ENCODE measurements around the gene EXOC8.

The EXOC8 gene

GRCh38 chr1:231369282-231369681 lies 31.6 kb upstream of the EXOC8 start:
- Histone ChIP-seq H2AFZ (ENCODE audit: low read depth, low read length) (no peak overlapping the region), H3K9me3 (ENCODE audit: insufficient read depth, low read length) (no peaks in the 10 kb centered on the region), H3K4me3 (ENCODE audit: low read length) (no peak overlapping the region), H3K36me3 (replicated peaks; ENCODE audit: low read depth, low read length) (peaks cover 25% of the 10 kb centered on the region), H3K79me2 (ENCODE audit: low read length) (0 out of 2 replicates have a peak, but pooled peaks cover under 1% of the 10 kb centered on the region), H4K20me1 (ENCODE audit: insufficient read depth, low read length) (peaks cover 48% of the 10 kb centered on the region), H3K27me3 (ENCODE audit: low read depth, low read length) (no peaks in the 10 kb centered on the region), H3K9ac (ENCODE audit: low read length) (no peak overlapping the region), H3K4me2 (ENCODE audit: low read length) (no peak overlapping the region), H3K27ac (ENCODE audit: low read length) (no peak overlapping the region), H3K4me1 (ENCODE audit: low read length) (no peaks in the 10 kb centered on the region)
- TF ChIP-seq CTCF (IDR thresholded peaks at IDR 0.05; ENCODE audit: low read depth, low read length) (no peak), EZH2phosphoT487 (IDR thresholded peaks at IDR 0.05; ENCODE audit: low read depth) (no peak)

GRCh38 chr1:231364192-231364591 lies 26.5 kb upstream of the EXOC8 start:
- Histone ChIP-seq H3K9ac (ENCODE audit: low read length) (no peak overlapping the region), H2AFZ (ENCODE audit: low read depth, low read length) (no peak overlapping the region), H3K4me3 (ENCODE audit: low read length) (no peak overlapping the region), H3K9me3 (ENCODE audit: insufficient read depth, low read length) (no peaks in the 10 kb centered on the region), H3K4me2 (ENCODE audit: low read length) (no peak overlapping the region), H3K4me1 (ENCODE audit: low read length) (no peaks in the 10 kb centered on the region), H3K79me2 (ENCODE audit: low read length) (no peaks in the 10 kb centered on the region), H3K27ac (ENCODE audit: low read length) (no peak overlapping the region), H3K36me3 (replicated peaks; ENCODE audit: low read depth, low read length) (peaks cover 35% of the 10 kb centered on the region), H3K27me3 (ENCODE audit: low read depth, low read length) (no peaks in the 10 kb centered on the region), H4K20me1 (ENCODE audit: insufficient read depth, low read length) (peaks cover 33% of the 10 kb centered on the region; the same call in 1 of the 2 replicates)
- TF ChIP-seq CTCF (IDR thresholded peaks at IDR 0.05; ENCODE audit: low read depth, low read length) (no peak), EZH2phosphoT487 (IDR thresholded peaks at IDR 0.05; ENCODE audit: low read depth) (no peak)

GRCh38 chr1:231363624-231364023 lies 26.0 kb upstream of the EXOC8 start:
- Histone ChIP-seq H3K4me2 (ENCODE audit: low read length) (no peak overlapping the region), H3K9me3 (ENCODE audit: insufficient read depth, low read length) (no peaks in the 10 kb centered on the region), H3K36me3 (replicated peaks; ENCODE audit: low read depth, low read length) (peaks cover 36% of the 10 kb centered on the region), H3K4me1 (ENCODE audit: low read length) (no peaks in the 10 kb centered on the region), H3K27ac (ENCODE audit: low read length) (no peak overlapping the region), H3K9ac (ENCODE audit: low read length) (no peak overlapping the region), H4K20me1 (ENCODE audit: insufficient read depth, low read length) (peaks cover 27% of the 10 kb centered on the region; the same call in 1 of the 2 replicates), H2AFZ (ENCODE audit: low read depth, low read length) (no peak overlapping the region), H3K27me3 (ENCODE audit: low read depth, low read length) (no peaks in the 10 kb centered on the region), H3K4me3 (ENCODE audit: low read length) (no peak overlapping the region), H3K79me2 (ENCODE audit: low read length) (no peaks in the 10 kb centered on the region)
- TF ChIP-seq EZH2phosphoT487 (IDR thresholded peaks at IDR 0.05; ENCODE audit: low read depth) (no peak), CTCF (IDR thresholded peaks at IDR 0.05; ENCODE audit: low read depth, low read length) (no peak)

DNA sequence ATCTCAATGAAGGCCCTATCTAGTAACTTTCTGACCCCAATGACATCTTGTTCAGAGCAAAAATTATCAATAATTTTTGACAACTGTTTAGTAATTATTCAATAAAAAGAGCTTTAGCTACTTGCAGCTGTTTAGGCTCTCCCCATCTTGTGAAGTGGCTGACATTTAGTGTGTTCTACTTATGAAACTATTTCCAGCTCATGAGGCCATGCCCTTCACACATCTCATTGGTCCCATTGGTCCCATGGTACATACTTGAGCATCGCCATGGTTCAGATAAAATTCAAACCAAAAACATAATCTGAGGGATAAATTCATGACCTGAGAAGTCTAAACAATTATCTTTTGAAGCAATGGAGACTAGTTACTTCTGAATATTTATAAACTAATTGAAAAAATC lies 24.7 kb upstream of the EXOC8 start:
- no peak overlapping the region for H3K27ac ChIP-seq (ENCODE audit: low read length)
- H3K9ac ChIP-seq (ENCODE audit: low read length): no peak overlapping the region
- no peak overlapping the region for H3K4me2 ChIP-seq (ENCODE audit: low read length)
- H3K4me1 ChIP-seq (ENCODE audit: low read length): peaks cover 4% of the 10 kb centered on the region; the same call in 1 of the 2 replicates
- H3K4me3 ChIP-seq (ENCODE audit: low read length): no peak overlapping the region
- peaks cover 25% of the 10 kb centered on the region for H4K20me1 ChIP-seq (ENCODE audit: insufficient read depth, low read length)
- no peaks in the 10 kb centered on the region for H3K79me2 ChIP-seq (ENCODE audit: low read length)
- H3K36me3 ChIP-seq (replicated peaks; ENCODE audit: low read depth, low read length): peaks cover 33% of the 10 kb centered on the region
- H2AFZ ChIP-seq (ENCODE audit: low read depth, low read length): no peak overlapping the region
- TF ChIP-seq CTCF (IDR thresholded peaks at IDR 0.05; ENCODE audit: low read depth, low read length) (no peak), EZH2phosphoT487 (IDR thresholded peaks at IDR 0.05; ENCODE audit: low read depth) (no peak)
- H3K9me3 ChIP-seq (ENCODE audit: insufficient read depth, low read length): no peaks in the 10 kb centered on the region
- no peaks in the 10 kb centered on the region for H3K27me3 ChIP-seq (ENCODE audit: low read depth, low read length)

Data from OCI-LY3 (cell line).